SK-N-SH treated with all-trans-retinoic acid at 6 μM for 48 hours (cell line): ENCODE measurements around the gene ITPR2.

Source experiments
- ARNTL ChIP-seq: fragments of 450-650 bp; formaldehyde crosslinking; IDR thresholded peaks from 2 replicates; pipeline ENCODE4 v1.5.0; 2020; ENCODE audit warnings: low read depth, mild to moderate bottlenecking, moderate library complexity, borderline replicate concordance
- ZNF70 ChIP-seq: fragments of 450-650 bp; formaldehyde crosslinking; IDR thresholded peaks from 2 replicates; pipeline ENCODE4 v1.5.0; 2020; ENCODE audit warnings: mild to moderate bottlenecking, moderate library complexity

- no peak for TF ChIP-seq ZNF70 (CRISPR knock-in tag)
- TF ChIP-seq ARNTL (CRISPR knock-in tag), result no peak
Measured at GRCh38 chr12:26335651-26336050, 497.3 kb downstream of the ITPR2 start.
